NCI-H1417 (cell line): ENCODE measurements around the gene CFD.

Source experiments
- DNase-seq, 3 experiments: peaks; one replicate each; lab custom pipeline; 2025; lab: John Stamatoyannopoulos, UW

CFD gene

GRCh38 chr19:906480-906879 is 47.0 kb downstream of the CFD start:
- no peak for DNase-seq

- no peak for DNase-seq
Observed at GRCh38 chr19:907183-907853, 47.9 kb downstream of the CFD start.

GRCh38 chr19:911197-912033 is 52.0 kb downstream of the CFD start:
- no peak for DNase-seq

GRCh38 chr19:912181-913079 is 53.0 kb downstream of the CFD start:
- peak in 1 of 3 experiments; percentile 84 for DNase-seq
